Urinary bladder (tissue), 4 donors: ENCODE measurements around the gene APBA2. TPM values are rescaled to one million over a fixed set of nuclear protein-coding genes. Genes with fewer than 3 reads are reported as not detected.
A peak's percentile ranks its signal among the peaks of the same experiment; 100 is the strongest.

ENCODE experiments used
- DNase-seq: peaks from one replicate; pipeline ENCODE4 v3.0.0-alpha.2; 2015; ENCODE audit errors: extremely low spot score
- H3K27ac ChIP-seq: one replicate; pipeline ENCODE4 v1.5.1; 2013; ENCODE audit warnings: low read depth, mild to moderate bottlenecking, moderate library complexity
- H3K36me3 ChIP-seq: one replicate; pipeline ENCODE4 v1.6.1; 2013; ENCODE audit warnings: mild to moderate bottlenecking, moderate library complexity; ENCODE audit not compliant: insufficient read depth
- H3K4me1 ChIP-seq: one replicate; pipeline ENCODE4 v1.6.1; 2013; ENCODE audit warnings: mild to moderate bottlenecking, moderate library complexity; ENCODE audit not compliant: insufficient read depth
- H3K4me3 ChIP-seq: one replicate; pipeline ENCODE4 v1.5.1; 2013; ENCODE audit warnings: low read depth, low read length
- WGBS: extraction: QIAGEN DNeasy Blood & Tissue Kit; methylation state at CpG from one replicate; pipeline ENCODE4 v1.1.7; 2013; 5-methylcytosine and 5-hydroxymethylcytosine counted together
- polyA plus RNA-seq: library from polyadenylated mRNA; stranded (reverse); fragments of 200-250 nt; gene quantifications from one replicate; pipeline ENCODE4 v1.2.3, GENCODE V29; 2013
- total RNA-seq: library from RNA; depleted of rRNA; stranded (reverse); fragments of >200 nt; gene quantifications from one replicate; pipeline ENCODE4 v1.2.3, GENCODE V29; 2014
- donor health status: healthy with polysubstance abuse.
- donor health status: healthy.

The APBA2 gene
- total and polyA plus RNA-seq, 2 donors, result 4.2 to 12.8 TPM

DNA sequence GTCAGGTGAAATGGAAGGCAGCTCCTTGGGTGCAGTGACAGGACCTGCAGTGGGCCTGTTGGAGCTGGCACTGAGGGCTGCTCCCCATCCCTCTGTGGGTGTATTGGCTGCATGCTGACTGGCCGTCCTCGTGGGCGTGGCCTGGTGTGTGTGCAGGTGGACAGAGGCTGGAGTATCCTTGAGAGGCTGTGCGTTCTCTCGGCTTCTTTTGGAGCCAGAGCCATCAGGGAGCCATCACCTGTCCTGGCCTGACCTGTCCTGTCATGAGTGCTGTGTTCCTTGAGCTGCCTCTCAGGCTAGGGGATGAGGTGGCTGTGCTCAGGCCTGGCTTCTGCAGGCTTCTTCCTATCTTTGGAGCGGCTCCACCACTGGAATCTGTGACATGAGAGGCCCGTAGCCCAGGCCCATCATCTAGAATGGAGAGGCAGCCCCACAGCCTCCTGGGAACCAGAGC is 61.5 kb downstream of the APBA2 start:
- Histone ChIP-seq H3K36me3 (no peaks in the 10 kb centered on the region), H3K4me1 (no peaks in the 10 kb centered on the region), H3K27ac (no peak overlapping the region), H3K4me3 (no peak overlapping the region)
- DNase-seq, result no peak
- WGBS, result 86% methylated on average over 7 of the region's 7 CpGs

DNA sequence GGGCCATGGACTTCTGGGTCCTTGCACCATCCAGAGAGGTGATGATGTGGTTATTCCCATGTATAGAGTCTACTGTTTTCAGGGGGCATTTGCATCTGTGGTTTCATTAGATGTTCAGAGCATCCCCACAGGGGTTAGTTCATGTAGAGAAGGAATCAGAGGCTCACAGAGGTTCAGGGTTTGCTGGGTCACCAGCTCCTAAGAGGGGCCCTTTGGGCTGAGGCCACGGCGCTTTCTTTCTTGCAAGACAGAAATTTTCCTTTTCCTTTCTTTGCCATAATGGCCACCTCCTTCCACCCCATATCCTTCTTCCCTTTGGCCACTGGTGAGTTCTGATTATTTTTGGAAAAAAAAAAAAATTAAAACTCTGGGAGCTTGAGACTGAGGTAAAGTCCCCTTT is 62.3 kb downstream of the APBA2 start:
- DNase-seq, result no peak
- Histone ChIP-seq H3K36me3 (no peaks in the 10 kb centered on the region), H3K4me3 (no peak overlapping the region), H3K4me1 (no peaks in the 10 kb centered on the region), H3K27ac (no peak overlapping the region)
- 93% methylated on average over 2 of the region's 2 CpGs for WGBS

DNA sequence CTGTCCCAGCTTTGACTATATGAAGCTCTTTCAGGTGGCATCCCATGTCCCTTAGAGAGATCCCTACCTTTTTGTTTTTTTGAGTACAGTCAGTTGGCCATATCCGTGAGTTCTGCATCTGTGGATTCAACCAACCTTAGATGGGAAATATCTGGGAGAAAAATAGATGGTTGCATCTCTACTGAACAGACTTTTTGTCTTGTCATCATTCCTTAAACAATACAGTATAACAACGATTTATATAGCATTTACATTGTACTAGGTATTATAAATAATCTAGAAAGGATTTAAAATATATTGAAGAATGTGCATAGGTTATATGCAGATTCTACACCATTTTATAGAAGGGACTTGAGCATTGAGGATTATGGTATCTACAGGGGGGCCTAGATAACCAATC is 65.1 kb downstream of the APBA2 start:
- Histone ChIP-seq H3K4me1 (peaks cover 2% of the 10 kb centered on the region), H3K27ac (no peak overlapping the region), H3K36me3 (no peaks in the 10 kb centered on the region), H3K4me3 (no peak overlapping the region)
- no peak for DNase-seq
- 78% methylated on average over 2 of the region's 2 CpGs for WGBS

DNA sequence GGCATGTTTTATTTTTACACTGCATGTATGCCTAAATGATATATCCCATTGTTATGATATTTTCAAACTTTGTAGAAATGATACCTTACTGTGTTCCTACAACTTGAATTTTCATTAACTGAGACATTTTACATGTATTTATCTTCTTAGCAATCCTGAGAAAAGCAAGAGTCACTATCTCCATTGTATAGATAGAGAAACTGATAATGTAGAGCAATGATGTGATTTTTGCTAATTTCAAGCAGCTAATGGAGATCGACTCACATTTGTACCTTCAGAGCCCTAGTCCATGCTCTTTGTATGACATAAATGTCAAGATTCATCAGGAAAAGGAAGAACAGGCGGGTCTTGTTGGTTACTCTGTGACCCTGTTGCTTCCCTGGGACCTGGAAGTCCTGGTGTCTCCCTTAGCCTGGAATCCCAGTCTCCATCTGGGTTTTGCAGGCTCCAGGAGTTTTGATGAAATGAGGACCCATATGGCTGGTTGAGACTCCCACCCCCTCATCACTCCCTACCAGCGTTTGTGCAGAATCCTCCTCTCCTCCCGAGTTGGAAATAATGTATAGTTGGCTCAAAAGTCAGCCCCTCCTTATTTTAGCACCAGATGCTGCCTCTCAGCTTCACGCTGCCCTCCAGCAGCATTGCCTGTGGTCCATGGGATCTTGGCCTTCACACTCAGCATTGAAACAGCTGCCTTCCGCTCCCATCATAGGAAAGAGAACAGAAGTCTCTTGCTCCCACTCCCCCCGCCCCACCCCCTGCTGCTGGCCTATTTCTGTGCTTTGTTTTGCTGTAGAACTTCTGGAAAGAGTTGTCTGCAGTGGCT is 67.1 kb downstream of the APBA2 start:
- WGBS, result 58% methylated on average over 7 of the region's 7 CpGs
- no peak overlapping the region for H3K27ac ChIP-seq
- H3K4me1 ChIP-seq, result peaks cover 2% of the 10 kb centered on the region
- no peak overlapping the region for H3K4me3 ChIP-seq
- H3K36me3 ChIP-seq, result no peaks in the 10 kb centered on the region
- no peak for DNase-seq

DNA sequence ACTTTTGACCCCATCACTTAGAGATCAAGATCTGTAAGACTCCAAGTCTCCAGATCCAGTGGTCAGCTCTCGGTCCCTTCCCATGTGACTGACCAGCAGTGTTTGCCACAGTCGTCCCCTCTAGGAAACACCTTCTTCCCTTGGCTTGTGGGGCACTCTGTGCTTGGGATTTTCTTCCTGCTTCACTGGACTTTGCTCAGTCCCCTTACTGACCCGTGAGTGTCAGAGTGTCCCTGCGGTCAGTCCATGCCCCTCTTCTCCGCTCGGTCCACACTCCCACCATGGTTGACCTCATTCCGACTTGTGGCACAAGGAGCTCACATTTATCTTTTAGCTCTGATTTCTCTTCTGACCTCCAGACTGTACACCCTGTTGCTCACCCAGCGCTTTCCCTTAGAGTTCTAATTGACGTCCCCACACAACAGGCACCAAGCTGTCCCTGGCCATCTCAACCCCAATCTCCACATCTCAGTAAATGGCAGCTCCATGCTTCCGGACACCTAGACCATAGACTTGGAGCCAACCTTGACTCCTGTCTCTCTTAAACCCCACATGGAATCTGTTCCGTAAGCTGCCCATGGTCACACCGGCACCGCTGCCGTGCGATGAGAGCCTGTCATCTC is 67.9 kb downstream of the APBA2 start:
- H3K36me3 ChIP-seq, result no peaks in the 10 kb centered on the region
- no peak overlapping the region for H3K27ac ChIP-seq
- H3K4me3 ChIP-seq, result no peak overlapping the region
- DNase-seq, result no peak
- 84% methylated on average over 15 of the region's 15 CpGs for WGBS
- H3K4me1 ChIP-seq, result peaks cover 2% of the 10 kb centered on the region

DNA sequence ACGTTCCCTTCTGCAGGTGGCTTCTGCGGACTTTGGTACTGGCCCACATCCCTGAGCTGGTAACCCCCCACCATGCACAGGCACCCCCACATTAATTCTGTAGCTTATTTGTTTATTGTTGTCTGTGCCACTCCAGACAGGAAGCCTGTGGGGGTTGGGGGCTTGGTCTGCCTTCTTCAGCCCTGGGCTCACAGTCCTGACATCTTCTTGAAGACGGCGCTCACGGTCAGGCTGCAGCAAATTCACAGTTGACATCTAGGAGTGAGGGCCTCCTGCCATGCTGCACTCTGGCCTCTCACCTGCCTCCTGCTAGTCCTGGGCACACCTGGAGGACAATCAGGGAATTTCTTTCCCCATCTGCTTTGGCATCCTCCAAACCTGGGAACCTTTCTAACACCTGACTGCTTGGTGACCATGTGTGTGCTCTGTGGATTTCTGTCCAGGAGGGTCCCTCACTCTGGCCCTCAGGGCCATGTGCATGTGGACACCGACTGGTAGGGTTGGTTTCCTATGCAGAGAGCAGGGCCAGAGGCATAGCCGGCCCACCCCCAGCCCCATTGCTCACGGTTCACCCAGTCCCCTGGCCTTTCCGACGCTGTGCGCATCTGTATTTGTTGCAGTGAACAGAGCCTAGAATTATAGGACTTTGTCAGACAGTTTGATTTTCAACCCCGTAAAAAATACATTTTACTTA is 68.8 kb downstream of the APBA2 start:
- WGBS, result 69% methylated on average over 12 of the region's 12 CpGs
- H3K4me3 ChIP-seq, result no peak overlapping the region
- no peaks in the 10 kb centered on the region for H3K36me3 ChIP-seq
- no peak overlapping the region for H3K27ac ChIP-seq
- DNase-seq, result no peak
- peaks cover 2% of the 10 kb centered on the region for H3K4me1 ChIP-seq

DNA sequence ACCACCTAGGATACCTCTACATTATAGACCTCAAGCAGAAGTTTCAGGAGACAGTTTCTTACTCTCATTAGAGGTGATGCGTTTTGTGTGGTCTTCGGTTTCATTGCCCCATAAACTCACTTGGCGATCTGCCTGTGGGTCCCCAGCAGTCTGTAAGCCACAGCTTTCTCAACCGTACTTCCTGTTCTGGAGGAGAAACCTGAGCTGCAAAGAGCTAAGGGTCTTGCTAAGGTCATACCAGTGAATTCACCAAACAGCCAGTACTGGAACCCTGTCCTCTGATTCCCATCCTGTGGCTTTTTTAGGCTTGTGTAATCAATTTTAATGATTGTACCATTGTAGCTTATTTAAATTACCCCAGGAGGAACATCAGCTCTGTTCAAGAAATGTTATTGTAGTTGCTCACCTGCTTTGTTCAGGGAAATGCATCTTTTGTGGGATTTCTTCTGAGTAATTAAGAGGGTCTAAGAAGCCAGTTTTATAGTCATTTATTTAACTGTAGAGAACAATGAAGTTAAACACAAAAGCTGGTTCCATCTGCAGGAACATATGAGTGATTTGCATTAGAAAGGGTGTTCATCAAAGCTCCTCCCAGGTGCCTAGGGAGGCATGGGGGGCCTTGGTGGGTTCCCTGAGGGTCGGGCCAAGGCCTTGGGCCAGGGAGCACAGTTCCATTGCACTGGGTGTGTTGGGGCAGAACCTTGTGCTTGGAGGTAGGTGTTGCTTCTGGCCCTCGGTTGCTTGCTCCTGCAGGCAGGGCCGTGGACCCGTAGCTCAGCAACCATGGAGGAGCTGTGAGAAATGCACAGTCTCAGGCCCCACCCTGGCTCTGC is 69.6 kb downstream of the APBA2 start:
- DNase-seq, result peak; percentile 31
- no peaks in the 10 kb centered on the region for H3K36me3 ChIP-seq
- no peak overlapping the region for H3K27ac ChIP-seq
- 53% methylated on average over 8 of the region's 8 CpGs for WGBS
- no peak overlapping the region for H3K4me3 ChIP-seq
- H3K4me1 ChIP-seq, result peaks cover 2% of the 10 kb centered on the region

DNA sequence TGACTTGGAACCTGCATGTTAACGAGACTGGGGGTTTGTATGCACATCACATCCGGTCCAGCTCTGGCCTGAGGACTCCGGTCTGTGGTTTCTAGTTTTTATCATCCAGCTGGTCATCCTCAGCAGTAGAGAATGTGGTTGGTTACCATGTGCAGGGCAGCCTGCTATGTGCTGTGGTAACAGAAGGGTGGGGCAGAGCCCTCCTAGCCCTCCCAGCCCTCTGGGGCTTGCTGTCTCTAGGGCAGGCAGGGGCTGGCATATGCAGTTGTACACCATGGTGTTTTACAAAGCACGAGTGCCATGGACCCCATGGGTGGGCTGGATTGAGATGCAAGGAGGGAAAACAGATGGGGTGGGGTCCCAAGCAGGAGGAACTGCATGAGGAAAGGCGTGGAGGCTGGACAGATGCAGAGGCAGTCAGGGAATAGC is 70.2 kb downstream of the APBA2 start:
- WGBS, result 63% methylated on average over 5 of the region's 5 CpGs

DNA sequence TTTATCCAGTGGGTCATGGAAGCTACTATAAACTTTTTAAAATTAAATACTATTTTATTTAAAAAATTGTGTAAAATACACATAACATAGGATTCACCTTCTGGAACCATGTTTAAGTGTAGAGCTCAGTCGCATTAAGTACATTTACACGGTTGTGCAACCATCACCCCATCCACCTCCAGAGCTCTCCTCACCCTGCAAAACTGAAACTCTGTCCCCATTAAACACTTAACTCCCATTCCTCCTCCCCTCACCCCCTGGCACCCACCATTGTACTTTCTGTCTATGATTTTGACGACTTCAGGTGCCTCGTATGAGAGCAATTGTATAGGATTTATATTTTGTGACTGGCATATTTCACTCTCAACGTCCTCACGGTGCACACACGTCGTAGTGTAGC is 70.7 kb downstream of the APBA2 start:
- WGBS, result 94% methylated on average over 8 of the region's 8 CpGs
- no peak for DNase-seq
- Histone ChIP-seq H3K36me3 (no peaks in the 10 kb centered on the region), H3K4me1 (peaks cover 2% of the 10 kb centered on the region), H3K4me3 (no peak overlapping the region), H3K27ac (no peak overlapping the region)

More for the DNA sequence above, 70.2 kb downstream of the APBA2 start:
- Histone ChIP-seq H3K27ac (no peak overlapping the region), H3K4me3 (no peak overlapping the region), H3K4me1 (peaks cover 2% of the 10 kb centered on the region), H3K36me3 (no peaks in the 10 kb centered on the region)
- DNase-seq, result no peak

DNA sequence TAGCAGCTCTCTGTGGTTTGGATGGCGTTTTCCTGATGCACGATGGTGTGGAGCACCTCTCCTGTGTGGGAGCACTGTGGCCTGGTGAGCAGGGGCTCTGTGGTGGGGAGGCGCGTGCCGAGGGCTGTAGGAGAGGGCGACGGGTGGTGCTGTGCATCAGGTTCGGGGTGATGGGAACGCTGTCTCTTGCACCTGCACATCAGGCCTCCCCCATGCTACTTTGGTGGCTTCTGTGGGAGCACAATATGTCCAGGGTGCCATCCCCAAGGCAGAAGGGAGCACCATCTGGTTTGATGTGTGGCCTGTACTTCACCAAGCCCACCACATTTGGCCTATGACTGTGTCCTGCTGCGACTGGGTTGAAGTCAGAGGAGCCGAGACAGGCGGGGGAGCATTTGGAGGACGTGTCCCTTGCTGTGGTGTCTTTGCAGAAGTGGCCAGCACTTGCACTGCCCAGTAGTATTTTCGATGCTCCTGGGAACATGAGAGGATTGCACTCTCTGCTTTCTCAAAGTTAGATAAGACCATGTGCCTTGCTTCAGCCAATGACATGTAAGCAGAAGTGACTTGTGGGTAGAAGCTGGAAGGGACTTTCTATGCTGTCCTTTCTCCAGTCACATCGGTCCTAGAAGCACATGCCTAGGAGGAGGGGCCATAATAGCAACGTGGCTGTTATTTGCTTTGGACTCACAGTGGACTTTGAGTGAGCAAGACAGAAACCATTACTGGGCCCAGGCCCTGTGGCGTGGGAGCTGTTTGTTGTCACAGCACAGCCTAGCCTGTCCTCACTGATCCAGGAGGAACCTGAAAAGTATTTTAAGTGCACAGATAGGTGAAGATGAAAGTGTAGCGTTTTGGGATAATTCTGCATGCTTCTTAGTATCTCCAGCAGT is 72.1 kb downstream of the APBA2 start:
- Histone ChIP-seq H3K36me3 (no peaks in the 10 kb centered on the region), H3K4me3 (no peak overlapping the region), H3K4me1 (peaks cover 2% of the 10 kb centered on the region), H3K27ac (no peak overlapping the region)
- no peak for DNase-seq
- 91% methylated on average over 18 of the region's 18 CpGs for whole genome bisulfite sequencing

DNA sequence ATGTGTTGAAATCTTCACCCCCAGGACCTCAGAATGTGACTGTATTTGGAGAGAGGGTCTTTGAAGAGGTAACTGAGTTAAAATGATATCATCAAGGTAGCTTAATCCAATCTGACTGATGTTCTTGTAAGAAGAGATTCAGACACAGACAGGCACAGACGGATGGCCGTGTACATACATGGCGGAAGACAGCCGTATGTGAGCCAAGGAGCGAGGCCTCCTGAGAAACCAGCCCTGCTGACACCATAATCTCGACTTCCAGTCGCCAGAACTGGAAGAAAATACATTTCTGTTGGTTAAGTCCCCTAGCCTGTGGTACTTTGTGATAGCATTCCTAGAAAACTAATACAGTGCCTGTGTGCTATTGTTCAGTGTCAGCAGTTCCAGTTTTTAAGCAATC is 73.6 kb downstream of the APBA2 start:
- no peak for DNase-seq

DNA sequence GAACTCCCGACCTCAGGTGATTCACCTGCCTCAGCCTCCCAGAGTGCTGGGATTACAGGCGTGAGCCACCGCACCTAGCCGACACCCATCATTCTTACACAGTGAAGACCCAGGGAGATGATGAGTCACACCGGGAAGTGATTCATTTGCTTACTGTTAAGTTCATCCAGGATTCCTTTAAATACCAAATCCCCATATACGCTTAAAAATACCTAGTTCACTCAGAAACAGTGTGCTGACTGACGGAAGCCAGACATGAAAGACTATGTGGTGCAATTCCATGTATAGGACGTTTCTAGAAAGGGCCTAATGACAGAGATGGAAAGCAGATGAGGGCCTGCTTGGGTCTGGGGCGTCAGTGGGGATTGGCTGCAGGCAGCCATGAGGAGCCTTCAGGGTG is 75.2 kb downstream of the APBA2 start:
- Histone ChIP-seq H3K4me1 (no peaks in the 10 kb centered on the region), H3K4me3 (no peak overlapping the region), H3K36me3 (no peaks in the 10 kb centered on the region), H3K27ac (no peak overlapping the region)
- DNase-seq, result no peak
- 74% methylated on average over 9 of the region's 9 CpGs for WGBS

More for the DNA sequence above, 73.6 kb downstream of the APBA2 start:
- 90% methylated on average over 7 of the region's 7 CpGs for WGBS
- Histone ChIP-seq H3K4me3 (no peak overlapping the region), H3K4me1 (peaks cover 2% of the 10 kb centered on the region), H3K36me3 (no peaks in the 10 kb centered on the region), H3K27ac (no peak overlapping the region)
